ENCODE results near the gene CCS. TPM values are rescaled to one million over a fixed set of nuclear protein-coding genes. Genes with fewer than 3 reads are reported as not detected.

CCS gene
- total and polyA plus RNA-seq, 9 of the 15 experiments (the other 6 are each of a cell fraction or from before 2014, with no cell fraction given), result 1.1 to 46.6 (median 26.8) TPM

DNA sequence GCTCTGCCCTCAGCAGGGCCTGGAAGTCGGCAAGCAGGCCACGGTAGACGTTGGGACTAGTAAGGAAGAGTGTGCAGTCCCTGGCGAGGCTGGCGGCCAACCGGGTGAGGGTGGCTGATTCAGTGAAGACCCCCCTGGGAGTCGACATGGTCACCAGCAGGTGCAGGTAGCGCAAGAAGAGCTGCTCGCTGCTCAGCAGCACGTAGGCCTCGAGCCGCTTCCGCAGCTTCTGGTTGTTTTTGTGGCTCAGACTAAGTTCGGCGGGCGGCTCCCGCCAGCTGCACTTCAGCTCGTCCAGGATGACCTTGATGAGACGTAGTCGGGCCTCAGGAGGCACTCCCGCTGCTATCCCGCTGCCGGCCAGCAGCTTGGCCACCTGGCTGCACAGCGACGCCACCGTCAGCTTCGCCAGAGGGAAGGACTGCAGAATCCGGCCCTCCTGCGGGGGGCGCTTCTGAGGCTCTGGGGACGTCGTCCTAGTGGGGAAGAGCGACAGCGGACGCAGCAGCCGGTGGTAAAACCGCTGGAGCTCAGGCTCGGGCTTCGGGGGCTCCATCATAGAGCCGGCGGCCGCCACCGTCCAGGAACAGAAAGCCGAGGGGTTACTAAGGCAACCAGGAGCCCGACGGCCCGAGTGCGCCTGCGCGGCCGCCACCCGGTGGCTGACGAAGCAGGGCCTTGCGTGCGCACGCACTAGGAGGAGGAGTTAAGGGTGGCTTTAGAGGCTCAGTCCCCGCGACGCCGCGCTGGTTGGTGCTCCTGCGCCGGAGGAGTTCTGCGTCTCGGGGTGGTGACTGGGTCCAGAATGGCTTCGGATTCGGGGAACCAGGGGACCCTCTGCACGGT, at the start of gene CCS, which contains the start of gene CCDC87 (continued):
- TF ChIP-seq ZNF3 (CRISPR knock-in tag; IDR thresholded peaks at IDR 0.05) (no peak), ZNF57 (CRISPR knock-in tag; IDR thresholded peaks at IDR 0.05) (no peak), ZEB2 (IDR thresholded peaks at IDR 0.05) (peak; percentile 74; the same call in 1 of the 2 replicates), RBM15 (IDR thresholded peaks at IDR 0.05; ENCODE audit: insufficient read depth, low read length) (no peak), BRF1 (IDR thresholded peaks at IDR 0.05; ENCODE audit: borderline replicate concordance, extremely low read depth, insufficient read length) (no peak), STAT5A (IDR thresholded peaks at IDR 0.05; ENCODE audit: borderline replicate concordance, low read length) (no peak), ATF1 (CRISPR knock-in tag; IDR thresholded peaks at IDR 0.05) (no peak), ATF1 (tag; IDR thresholded peaks at IDR 0.05) (peak; percentile 87), GABPB2 (CRISPR knock-in tag; conservative IDR thresholded peaks at IDR 0.05) (no peak), TCF7L2 (IDR thresholded peaks at IDR 0.05; ENCODE audit: low read depth, low read length) (no peak), ZSCAN29 (IDR thresholded peaks at IDR 0.05) (no peak), SAFB (IDR thresholded peaks at IDR 0.05; ENCODE audit: borderline replicate concordance, low read depth, low read length) (no peak), SMAD1 (IDR thresholded peaks at IDR 0.05; ENCODE audit: low read depth, low read length, partially characterized antibody) (no peak), ZKSCAN8 (CRISPR knock-in tag; IDR thresholded peaks at IDR 0.05) (no peak), ZNF766 (CRISPR knock-in tag; conservative IDR thresholded peaks at IDR 0.05) (no peak), MCM5 (IDR thresholded peaks at IDR 0.05; ENCODE audit: low read depth) (no peak), HCFC1 (IDR thresholded peaks at IDR 0.05; ENCODE audit: low read depth, low read length) (no peak), ARID1B (IDR thresholded peaks at IDR 0.05) (no peak; the same call in 1 of the 2 replicates), ESRRB (CRISPR knock-in tag; IDR thresholded peaks at IDR 0.05; ENCODE audit: borderline replicate concordance) (no peak), ZFP30 (CRISPR knock-in tag; IDR thresholded peaks at IDR 0.05; ENCODE audit: borderline replicate concordance) (no peak)
- TF ChIP-seq, protein P1, sequence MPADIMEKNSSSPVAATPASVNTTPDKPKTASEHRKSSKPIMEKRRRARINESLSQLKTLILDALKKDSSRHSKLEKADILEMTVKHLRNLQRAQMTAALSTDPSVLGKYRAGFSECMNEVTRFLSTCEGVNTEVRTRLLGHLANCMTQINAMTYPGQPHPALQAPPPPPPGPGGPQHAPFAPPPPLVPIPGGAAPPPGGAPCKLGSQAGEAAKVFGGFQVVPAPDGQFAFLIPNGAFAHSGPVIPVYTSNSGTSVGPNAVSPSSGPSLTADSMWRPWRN (IDR thresholded peaks at IDR 0.05; ENCODE audit: low read depth), result no peak
- TF ChIP-seq, protein P2, sequence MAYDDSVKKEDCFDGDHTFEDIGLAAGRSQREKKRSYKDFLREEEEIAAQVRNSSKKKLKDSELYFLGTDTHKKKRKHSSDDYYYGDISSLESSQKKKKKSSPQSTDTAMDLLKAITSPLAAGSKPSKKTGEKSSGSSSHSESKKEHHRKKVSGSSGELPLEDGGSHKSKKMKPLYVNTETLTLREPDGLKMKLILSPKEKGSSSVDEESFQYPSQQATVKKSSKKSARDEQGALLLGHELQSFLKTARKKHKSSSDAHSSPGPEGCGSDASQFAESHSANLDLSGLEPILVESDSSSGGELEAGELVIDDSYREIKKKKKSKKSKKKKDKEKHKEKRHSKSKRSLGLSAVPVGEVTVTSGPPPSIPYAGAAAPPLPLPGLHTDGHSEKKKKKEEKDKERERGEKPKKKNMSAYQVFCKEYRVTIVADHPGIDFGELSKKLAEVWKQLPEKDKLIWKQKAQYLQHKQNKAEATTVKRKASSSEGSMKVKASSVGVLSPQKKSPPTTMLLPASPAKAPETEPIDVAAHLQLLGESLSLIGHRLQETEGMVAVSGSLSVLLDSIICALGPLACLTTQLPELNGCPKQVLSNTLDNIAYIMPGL (CRISPR knock-in tag; IDR thresholded peaks at IDR 0.05), result 0 out of 2 replicates have a peak, but pooled peaks have one; percentile 77
- TF ChIP-seq, protein P3, sequence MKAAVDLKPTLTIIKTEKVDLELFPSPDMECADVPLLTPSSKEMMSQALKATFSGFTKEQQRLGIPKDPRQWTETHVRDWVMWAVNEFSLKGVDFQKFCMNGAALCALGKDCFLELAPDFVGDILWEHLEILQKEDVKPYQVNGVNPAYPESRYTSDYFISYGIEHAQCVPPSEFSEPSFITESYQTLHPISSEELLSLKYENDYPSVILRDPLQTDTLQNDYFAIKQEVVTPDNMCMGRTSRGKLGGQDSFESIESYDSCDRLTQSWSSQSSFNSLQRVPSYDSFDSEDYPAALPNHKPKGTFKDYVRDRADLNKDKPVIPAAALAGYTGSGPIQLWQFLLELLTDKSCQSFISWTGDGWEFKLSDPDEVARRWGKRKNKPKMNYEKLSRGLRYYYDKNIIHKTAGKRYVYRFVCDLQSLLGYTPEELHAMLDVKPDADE (conservative IDR thresholded peaks at IDR 0.05; ENCODE audit: control insufficient read depth, low read depth, low read length), result no peak; the same call in 1 of the 2 replicates
- TF ChIP-seq, protein P4, sequence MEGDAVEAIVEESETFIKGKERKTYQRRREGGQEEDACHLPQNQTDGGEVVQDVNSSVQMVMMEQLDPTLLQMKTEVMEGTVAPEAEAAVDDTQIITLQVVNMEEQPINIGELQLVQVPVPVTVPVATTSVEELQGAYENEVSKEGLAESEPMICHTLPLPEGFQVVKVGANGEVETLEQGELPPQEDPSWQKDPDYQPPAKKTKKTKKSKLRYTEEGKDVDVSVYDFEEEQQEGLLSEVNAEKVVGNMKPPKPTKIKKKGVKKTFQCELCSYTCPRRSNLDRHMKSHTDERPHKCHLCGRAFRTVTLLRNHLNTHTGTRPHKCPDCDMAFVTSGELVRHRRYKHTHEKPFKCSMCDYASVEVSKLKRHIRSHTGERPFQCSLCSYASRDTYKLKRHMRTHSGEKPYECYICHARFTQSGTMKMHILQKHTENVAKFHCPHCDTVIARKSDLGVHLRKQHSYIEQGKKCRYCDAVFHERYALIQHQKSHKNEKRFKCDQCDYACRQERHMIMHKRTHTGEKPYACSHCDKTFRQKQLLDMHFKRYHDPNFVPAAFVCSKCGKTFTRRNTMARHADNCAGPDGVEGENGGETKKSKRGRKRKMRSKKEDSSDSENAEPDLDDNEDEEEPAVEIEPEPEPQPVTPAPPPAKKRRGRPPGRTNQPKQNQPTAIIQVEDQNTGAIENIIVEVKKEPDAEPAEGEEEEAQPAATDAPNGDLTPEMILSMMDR (IDR thresholded peaks at IDR 0.05 in 2 of 3, conservative IDR thresholded peaks at IDR 0.05 in 1 of 3; ENCODE audit: insufficient read depth in 2 of 3, low read depth in 1 of 3, low read length in 3 of 3), result peak; percentile 96 to 99 (median 99)
